Measurements from ENCODE around the gene RNU6-9. TPM values are rescaled to one million over a fixed set of nuclear protein-coding genes. Genes with fewer than 3 reads are reported as not detected.
A peak's percentile ranks its signal among the peaks of the same experiment; 100 is the strongest.

RNU6-9 gene
- total and polyA plus RNA-seq, 10 donors = not detected

GRCh38 chr19:926323-926588, 33.0 kb downstream of the RNU6-9 start:
- peak overlapping the region; percentile 22 to 98 (median 95) for H3K27ac ChIP-seq
- H3K27me3 ChIP-seq (replicated peaks in 1 of 7) = peaks cover 0 to 3% (median 0%) of the 10 kb centered on the region in 7 donors
- peaks cover 0 to 27% (median 11%) of the 10 kb centered on the region in 6 donors for H3K36me3 ChIP-seq
- H3K9me3 ChIP-seq = no peaks in the 10 kb centered on the region
- H3K4me1 ChIP-seq = peaks cover 0 to 76% (median 40%) of the 10 kb centered on the region in 6 donors
- WGBS, 5 donors = 0 to 1% (median 0%) methylated on average over 9 to 21 of the region's 21 CpGs
- peak overlapping the region; percentile 43 to 90 (median 87) for H3K4me3 ChIP-seq
- intact Hi-C loops (cut with DNase I; ENCODE audit: low total_unique reads) = loop anchor here (10.0 kb wide), 1 partner anchor 141 kb away; no protein-coding TSS in a partner anchor
- TF ChIP-seq CTCF (IDR thresholded peaks at IDR 0.05 in 8 of 11, conservative IDR thresholded peaks at IDR 0.05 in 3 of 11) = no peak
- TF ChIP-seq POLR2A (IDR thresholded peaks at IDR 0.05) = no peak
- TF ChIP-seq POLR2AphosphoS5 (IDR thresholded peaks at IDR 0.05) = no peak
- no peak for DNase-seq

- peak; percentile 94 for DNase-seq
These were observed 33.5 kb downstream of the RNU6-9 start for GRCh38 chr19:926589-927350.

GRCh38 chr19:927351-927779, 34.1 kb downstream of the RNU6-9 start:
- TF ChIP-seq CTCF (IDR thresholded peaks at IDR 0.05 in 8 of 11, conservative IDR thresholded peaks at IDR 0.05 in 3 of 11) (no peak), POLR2AphosphoS5 (IDR thresholded peaks at IDR 0.05) (no peak), POLR2A (IDR thresholded peaks at IDR 0.05) (no peak)
- no peak for DNase-seq
- Histone ChIP-seq H3K9me3 (no peaks in the 10 kb centered on the region), H3K27ac (peak overlapping the region in 7 of 8 donors; percentile 87 to 98 (median 95)), H3K27me3 (replicated peaks in 1 of 7) (no peaks in the 10 kb centered on the region), H3K4me3 (peak overlapping the region; percentile 43 to 90 (median 87)), H3K36me3 (peaks cover 0 to 37% (median 11%) of the 10 kb centered on the region in 6 donors), H3K4me1 (peaks cover 1 to 79% (median 40%) of the 10 kb centered on the region in 6 donors)
- intact Hi-C loops (cut with DNase I; ENCODE audit: low total_unique reads) = loop anchor here (10.0 kb wide), 1 partner anchor 143 kb away; no protein-coding TSS in a partner anchor
- WGBS, 5 donors = 2 to 47% (median 16%) methylated on average over 3 to 15 of the region's 15 CpGs

More at GRCh38 chr19:926589-927350, 33.5 kb downstream of the RNU6-9 start:
- Histone ChIP-seq H3K36me3 (peaks cover 0 to 31% (median 11%) of the 10 kb centered on the region in 6 donors), H3K9me3 (no peaks in the 10 kb centered on the region), H3K27ac (peak overlapping the region; percentile 22 to 98 (median 95)), H3K27me3 (replicated peaks in 1 of 7) (no peaks in the 10 kb centered on the region), H3K4me3 (peak overlapping the region; percentile 43 to 90 (median 87)), H3K4me1 (peaks cover 0 to 76% (median 36%) of the 10 kb centered on the region in 6 donors)
- 1 to 2% (median 1%) methylated on average over 46 to 52 of the region's 52 CpGs for whole genome bisulfite sequencing, 5 donors
- intact Hi-C loops (cut with DNase I; ENCODE audit: low total_unique reads) = loop anchor here (10.0 kb wide), 1 partner anchor 142 kb away; no protein-coding TSS in a partner anchor
- no peak for TF ChIP-seq POLR2A (IDR thresholded peaks at IDR 0.05)
- TF ChIP-seq CTCF (IDR thresholded peaks at IDR 0.05 in 8 of 11, conservative IDR thresholded peaks at IDR 0.05 in 3 of 11) = peak in 1 of 11 experiments; percentile 18
- TF ChIP-seq POLR2AphosphoS5 (IDR thresholded peaks at IDR 0.05) = peak in 2 of 3 donors; percentile 48 to 62

Data from spleen (tissue), 11 donors.